IPS DF 19.7 (cell line): Measurements from ENCODE around the gene FOSL2.

Experiments
- DNase-seq: peaks from one replicate; pipeline ENCODE4 v3.0.0-alpha.2; 2013; ENCODE audit warnings: low read depth, low spot score

FOSL2 gene

GRCh38 chr2:28432362-28432761 lies 39.7 kb downstream of the FOSL2 start:
- no peak for DNase-seq

GRCh38 chr2:28433215-28433614 lies 40.6 kb downstream of the FOSL2 start:
- no peak for DNase-seq

- DNase-seq: no peak
Measured at GRCh38 chr2:28433935-28434599, 41.4 kb downstream of the FOSL2 start.

GRCh38 chr2:28434600-28434989 lies 41.9 kb downstream of the FOSL2 start:
- no peak for DNase-seq

GRCh38 chr2:28435241-28435640 lies 42.6 kb downstream of the FOSL2 start:
- no peak for DNase-seq

GRCh38 chr2:28435814-28436351 lies 43.2 kb downstream of the FOSL2 start:
- no peak for DNase-seq

- no peak for DNase-seq
Measured at GRCh38 chr2:28436525-28437051, 43.9 kb downstream of the FOSL2 start.

GRCh38 chr2:28437149-28437835 lies 44.6 kb downstream of the FOSL2 start:
- DNase-seq: no peak

GRCh38 chr2:28437918-28438317 lies 45.3 kb downstream of the FOSL2 start:
- DNase-seq: no peak

GRCh38 chr2:28438532-28439063 lies 45.9 kb downstream of the FOSL2 start:
- DNase-seq: no peak

GRCh38 chr2:28439127-28439526 lies 46.5 kb downstream of the FOSL2 start:
- no peak for DNase-seq

- no peak for DNase-seq
Measured at GRCh38 chr2:28439763-28440162, 47.1 kb downstream of the FOSL2 start.

- DNase-seq: no peak
Measured at GRCh38 chr2:28442328-28442727, 49.7 kb downstream of the FOSL2 start.

GRCh38 chr2:28444956-28445355 lies 52.3 kb downstream of the FOSL2 start:
- DNase-seq: no peak

GRCh38 chr2:28445448-28446258 lies 53.0 kb downstream of the FOSL2 start:
- no peak for DNase-seq

GRCh38 chr2:28446531-28446930 lies 53.9 kb downstream of the FOSL2 start:
- no peak for DNase-seq

- no peak for DNase-seq
Measured at GRCh38 chr2:28447086-28447485, 54.4 kb downstream of the FOSL2 start.

- no peak for DNase-seq
Measured at GRCh38 chr2:28447943-28448792, 55.5 kb downstream of the FOSL2 start.

GRCh38 chr2:28448793-28449100 lies 56.1 kb downstream of the FOSL2 start:
- DNase-seq: no peak

- DNase-seq: no peak
Measured at GRCh38 chr2:28449126-28449487, 56.4 kb downstream of the FOSL2 start.
